ENCODE data around the gene PRR33.

The PRR33 gene

DNA sequence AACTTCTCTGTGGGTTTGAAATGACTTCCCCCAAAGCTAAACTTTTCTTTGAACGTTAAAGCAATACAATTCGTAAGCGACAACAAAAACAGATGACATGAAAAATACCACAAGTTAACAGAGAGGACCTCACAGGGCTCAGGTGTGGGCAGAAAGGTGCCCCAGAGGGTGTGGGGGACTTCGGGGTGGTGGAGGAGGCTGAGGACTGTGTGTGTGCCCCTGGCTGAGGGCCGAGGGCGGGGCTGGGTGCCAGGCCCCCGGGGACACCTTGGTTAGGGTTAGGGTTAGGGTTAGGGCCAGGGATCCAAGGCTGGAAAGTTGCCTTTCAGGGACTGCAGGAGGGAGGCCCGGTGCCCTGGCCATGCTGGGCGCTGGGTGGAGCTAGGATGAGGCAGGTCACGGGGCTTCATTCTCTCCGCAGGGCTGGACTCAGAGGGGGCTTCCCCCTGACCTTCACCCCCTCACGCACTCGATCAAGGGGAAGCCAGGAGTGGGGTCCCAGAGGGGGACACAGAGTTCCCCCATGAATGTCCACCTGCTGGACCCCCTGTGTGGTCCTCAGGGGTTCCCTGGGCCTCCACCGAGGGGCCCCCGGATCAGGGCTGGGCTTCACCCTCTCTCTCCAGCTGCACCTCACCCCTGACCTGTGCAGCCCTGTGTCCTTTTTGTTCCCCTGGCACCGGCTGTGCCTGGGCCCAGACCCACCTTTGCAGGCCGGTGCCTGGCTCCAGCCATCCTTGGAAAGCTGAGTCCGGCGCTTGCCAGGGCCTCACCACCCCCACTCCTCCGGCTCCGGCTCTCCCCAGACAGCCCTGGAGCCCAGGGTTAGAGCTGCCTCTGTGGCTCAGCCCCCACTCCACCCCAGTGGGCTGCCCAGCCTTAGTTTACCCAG is 45.9 kb downstream of the PRR33 start:
- no peak for DNase-seq

DNA sequence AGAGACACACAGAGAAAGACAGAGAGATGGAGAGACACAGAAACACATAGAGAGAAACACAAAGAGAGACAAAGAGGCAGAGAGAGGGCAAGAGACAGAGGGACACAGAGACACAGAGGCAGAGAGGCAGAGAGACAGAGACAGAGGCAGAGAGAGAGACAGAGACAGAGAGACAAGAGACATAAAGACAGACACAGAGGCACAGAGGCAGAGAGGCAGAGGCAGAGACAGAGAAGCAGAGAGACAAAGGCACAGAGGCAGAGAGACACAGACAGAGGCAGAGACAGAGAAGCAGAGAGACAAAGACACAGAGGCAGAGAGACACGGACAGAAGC is 46.6 kb downstream of the PRR33 start:
- DNase-seq: no peak

DNA sequence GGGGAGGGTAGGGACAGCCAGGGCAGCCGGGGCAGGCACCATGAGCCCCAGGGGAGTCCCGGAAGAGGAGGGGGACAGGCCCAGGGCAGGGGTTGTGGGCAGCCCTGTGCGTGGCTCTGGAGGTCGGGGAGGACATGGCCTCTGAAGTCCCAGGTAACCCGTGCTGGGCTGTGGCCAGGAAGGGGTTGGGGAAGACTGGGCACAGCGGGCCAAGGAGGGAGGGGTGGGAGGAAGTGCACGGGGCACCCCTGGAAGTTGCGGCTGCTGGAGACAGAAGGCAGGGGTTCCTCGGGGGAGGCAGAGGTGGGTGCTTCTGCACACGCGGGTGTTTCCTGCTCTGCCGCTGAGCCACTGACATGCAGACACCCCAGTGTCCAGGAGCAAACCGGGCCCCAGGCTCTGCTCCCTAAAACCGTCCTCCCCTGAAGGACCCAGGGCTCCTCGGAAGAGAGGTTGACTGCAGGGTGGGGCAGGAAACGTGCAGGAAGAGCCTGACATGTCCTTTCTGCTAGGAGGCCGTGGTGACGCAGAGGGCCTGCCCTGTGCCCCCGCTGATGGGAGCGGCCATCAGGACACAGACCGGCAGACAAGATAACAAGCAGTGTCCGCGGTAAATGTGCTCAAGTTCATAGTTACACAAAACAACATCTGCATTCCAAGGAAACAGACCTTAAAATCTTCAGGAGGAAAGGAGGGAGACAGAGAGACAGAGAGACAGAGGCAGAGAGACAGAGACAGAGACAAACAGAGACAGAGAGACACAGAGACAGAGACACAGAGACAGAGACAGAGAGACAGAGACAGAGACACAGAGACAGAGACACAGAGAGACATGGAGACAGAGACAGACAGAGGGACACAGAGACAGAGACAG is 47.2 kb downstream of the PRR33 start:
- no peak for DNase-seq

DNA sequence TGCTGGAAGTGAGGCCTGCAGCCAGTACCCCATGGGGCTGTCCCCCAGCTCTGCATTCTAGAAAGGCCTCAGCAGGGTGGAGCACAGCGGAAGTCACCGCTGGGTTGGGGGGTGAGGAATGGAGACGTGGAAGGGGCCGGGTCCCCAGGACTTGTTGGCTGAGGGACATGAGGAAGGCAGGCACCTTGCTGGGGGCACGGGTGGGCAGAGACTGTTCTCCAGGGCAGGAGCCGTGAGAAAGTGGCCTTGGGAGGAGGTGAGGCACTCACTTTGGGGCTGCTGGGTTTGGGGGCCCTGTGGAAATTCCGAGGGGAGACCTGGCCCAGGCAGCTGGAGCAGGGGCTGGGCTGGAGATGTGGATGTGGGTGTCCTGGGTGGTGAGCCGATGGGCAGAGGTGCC is 47.9 kb downstream of the PRR33 start:
- DNase-seq: no peak

DNA sequence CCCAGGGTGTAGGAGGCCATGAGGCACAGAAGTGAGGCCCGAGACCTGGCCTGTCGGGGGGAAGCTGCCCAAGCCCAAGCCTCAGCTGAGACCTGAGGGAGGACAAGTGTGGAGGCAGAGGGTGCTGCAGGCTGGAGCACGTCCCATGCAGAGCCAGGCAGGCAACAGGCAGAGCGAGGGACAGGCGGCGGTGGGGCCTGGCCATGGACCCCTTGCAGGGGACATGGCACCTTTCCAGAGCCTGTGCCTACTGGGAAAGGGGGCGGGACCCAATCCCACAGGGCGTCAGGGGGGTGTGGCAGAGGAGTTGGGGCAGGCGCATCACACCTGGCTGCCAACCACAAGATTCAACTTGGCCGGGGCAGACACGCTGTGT is 48.6 kb downstream of the PRR33 start:
- no peak for DNase-seq

DNA sequence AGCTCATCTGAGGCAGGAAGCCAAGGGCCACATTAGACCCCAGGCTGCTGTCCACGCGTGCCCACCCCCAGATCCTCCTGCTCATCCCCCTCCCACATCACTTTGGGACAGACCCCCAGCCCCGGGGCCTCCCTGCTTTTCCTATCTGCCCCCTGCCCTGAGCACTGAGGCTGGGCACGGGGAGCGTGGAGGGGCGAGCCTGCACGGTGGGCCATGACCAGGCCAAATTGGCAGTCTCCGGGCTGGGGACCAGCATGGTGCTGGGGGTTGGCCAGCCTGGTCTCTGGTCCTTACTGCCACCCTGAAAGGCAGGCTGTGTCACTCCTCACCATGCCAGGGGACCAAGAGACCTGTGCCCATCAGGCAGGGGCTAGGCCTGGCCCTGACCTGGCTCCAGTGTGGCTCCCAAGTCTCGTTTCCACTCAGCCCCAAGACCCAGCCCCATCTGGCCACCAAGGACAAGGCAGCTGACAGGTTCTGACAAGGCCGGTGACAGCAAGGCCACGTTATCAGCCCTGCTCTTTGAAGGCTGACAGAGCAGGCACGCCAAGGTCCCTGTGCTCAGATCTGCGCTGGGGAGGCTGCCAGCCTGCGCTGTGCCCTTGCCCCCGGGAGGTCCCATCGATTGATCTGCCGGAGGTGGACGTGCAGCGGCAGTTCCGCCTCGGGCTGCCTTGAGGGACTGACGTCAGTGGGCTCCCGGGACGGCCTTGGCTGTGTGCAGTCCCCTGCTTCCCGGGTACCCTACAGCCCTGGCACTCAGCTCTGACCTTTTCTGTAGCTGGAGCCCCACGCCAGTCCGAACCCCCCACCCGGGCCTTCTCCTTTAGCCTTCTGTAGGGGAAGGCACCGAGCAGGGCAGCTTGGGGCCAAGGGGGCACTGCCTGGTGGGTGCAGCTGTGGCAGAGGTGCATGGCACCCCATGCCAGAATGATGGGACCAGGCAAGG is 49.3 kb downstream of the PRR33 start:
- DNase-seq: no peak

DNA sequence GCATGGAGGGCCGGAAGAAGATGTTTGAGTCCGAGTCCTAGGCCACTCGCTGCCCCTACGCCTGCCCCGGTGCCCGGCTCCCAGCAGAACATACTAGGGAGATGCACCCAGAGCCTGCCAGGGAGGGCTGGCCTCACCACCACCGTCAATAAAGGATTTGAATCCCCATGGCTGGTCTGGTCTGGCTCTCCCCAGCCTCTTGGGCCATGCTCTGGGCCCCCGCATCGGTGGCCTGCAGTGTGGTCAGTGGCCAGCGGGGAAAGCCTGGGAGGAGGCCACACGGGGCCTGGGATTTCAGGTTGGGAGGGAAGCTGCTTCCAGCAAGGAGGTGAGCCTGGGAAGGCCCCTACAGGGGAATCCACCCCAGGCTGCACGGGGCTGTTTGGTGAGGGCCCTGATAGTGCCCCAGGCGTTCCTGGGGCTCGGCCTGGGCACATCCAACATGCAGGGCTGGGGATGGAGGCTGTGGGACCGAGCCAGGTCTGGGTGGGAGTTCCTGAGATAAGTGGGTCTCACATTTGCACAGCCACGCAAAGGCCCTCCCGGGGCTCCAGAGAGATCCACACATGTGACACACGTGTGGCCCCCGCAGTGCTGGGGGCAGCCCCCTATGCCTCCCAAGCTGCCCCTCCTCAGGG is 50.1 kb downstream of the PRR33 start:
- no peak for DNase-seq

DNA sequence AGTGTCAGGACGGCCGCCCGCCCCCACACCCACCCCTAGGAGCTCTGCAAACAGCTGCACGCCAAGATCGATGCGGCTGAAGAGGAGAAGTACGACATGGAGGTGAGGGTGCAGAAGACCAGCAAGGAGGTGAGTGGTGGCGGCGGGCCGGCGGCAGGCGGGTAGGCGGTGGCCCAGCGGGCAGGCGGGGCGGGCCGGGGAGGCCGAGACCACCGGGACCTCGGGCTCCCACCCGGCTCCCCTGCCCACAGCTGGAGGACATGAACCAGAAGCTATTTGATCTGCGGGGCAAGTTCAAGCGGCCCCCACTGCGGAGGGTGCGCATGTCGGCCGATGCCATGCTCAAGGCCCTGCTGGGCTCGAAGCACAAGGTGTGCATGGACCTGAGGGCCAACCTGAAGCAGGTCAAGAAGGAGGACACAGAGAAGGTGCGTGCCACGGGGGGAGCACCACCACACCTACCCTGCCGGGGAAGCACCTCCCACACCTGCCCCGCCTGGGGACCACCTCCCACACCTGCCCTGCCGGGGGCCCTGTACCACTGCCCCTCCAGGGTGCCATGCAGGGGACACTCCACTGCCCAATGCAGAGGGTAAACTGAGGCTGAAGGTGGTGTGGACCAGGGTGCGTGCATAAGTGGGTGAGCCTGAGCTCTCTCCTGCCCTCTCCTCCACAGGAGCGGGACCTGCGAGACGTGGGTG is 50.8 kb downstream of the PRR33 start:
- no peak for DNase-seq

DNA sequence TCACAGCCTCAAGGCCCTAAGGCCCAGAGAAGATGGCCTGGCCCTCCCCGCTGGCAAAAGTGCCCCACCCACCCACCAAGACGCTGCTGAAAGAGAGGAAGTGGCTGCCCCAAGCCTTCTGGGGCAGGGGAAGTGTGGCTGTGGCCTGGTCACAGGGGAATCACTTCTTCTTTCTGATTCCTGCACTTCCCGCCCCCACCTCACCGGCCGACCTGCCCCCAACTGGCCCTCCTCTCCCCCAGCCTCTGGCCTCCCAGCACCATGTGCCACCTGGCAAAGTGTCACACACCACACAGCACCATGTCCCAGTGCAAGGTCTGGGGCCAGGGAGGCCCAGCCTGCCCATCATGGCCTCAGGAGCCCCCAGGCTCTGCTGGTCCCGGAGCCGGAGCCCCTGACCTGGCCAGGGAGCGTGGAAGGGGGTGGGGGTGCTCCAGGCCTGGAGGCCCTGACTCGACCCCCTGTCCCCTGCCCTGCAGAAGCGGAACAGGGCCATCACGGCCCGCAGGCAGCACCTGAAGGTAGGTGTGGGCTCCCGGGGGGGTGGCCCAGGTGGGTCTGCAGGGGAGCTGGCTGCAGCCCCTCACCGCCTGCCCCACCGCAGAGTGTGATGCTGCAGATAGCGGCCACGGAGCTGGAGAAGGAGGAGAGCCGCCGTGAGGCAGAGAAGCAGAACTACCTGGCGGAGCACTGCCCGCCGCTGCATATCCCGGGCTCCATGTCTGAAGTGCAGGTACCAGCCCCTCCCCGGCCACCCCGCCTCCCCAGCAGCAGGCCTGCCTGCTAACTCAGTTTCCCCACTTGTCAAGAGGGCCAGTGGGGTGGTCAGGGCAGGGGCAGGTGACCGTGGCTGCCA is 51.5 kb downstream of the PRR33 start:
- DNase-seq: no peak

DNA sequence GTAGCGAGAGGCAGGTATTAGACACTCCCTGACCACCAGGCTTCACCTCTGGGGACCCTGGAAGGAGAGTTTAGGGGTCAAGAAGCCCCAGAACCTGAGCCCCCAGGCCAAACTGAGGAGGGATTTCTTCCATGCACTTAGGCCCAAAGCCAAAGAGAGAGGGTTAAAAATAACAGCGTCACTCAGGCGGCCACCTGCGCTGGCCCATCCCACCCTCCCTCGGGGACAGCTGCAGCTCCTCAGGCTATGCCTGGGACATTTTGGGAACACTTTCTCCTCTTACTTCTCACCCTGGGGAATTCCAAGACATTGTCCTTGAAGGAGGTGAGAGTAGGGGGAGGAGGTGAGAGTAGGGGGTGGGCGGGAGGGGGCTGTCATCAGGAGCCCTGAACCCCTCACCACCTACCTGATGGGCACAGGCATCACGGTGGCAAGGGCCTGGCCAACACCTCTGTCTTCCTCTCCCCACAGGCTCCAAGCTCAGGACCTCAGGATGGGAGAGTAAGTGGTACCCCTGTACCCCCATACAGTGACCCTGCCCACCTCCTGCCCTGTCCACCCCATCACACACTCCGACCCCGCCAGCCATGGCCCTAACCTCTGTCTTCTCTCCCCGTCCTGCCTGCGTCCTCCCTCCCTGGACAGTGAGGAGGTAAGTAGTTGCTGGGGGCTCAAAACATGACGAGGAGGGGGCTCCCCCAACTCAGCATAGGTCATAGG is 52.3 kb downstream of the PRR33 start:
- DNase-seq: no peak

DNA sequence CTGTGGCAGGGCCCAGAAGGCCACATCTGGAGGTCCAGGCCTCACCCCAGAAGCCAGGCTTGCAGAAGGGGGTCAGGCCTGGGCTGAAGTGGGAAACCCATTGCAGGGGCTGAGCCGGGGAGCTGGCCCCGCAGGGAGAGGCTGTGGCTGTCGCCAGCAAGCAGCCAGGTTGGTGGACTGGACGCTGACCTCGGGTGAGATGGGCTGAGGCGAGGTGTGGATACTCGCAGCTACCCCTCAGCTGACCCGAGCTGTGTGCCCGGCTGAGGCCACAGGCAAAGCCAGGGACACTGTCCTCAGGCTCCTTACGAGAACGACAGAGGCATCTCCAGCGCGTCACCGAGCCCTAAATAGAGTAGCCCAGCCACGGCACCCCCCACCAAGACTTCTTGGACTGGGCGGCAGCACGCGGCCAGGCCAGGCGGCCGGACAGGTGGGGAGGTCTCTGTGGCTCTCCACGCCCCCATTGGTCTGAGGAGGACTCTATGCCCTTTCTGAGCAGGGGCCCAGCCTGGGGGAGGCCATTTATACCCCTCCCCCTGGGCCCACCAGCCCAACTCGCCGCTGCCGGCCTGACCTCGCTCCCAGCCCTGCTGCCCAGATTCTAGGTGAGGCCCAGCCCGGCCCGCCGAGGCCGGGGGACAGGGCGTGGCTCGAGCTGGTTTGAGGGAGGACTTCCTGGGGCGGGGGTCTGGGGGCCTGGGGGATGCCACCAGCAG is 53.1 kb downstream of the PRR33 start, which contains the start of gene TNNI2:
Gene TNNI2, plus strand, starts transcription at position 556 of the 719 bp plus-strand sequence. CDS start 716 bp downstream, outside the sequence.
- no peak for DNase-seq

Data from NCI-H226 (cell line).